Spleen (tissue), 7 donors: ENCODE data around the gene ENDOD1.

ENCODE experiments used
- CTCF ChIP-seq, 11 experiments: fragments of 200-600 bp in 7 of 11; fragments of 450-650 bp in 4 of 11; sonication (generic) in 4 of 11; IDR thresholded peaks in 8 of 11; conservative IDR thresholded peaks in 3 of 11; 1 replicate in 7 of 11; 2 replicates in 4 of 11; pipeline versions ENCODE4 v1.4.0 to v1.8.0; 2016 to 2021; ENCODE audit warnings: antibody characterized with exemption in 11 of 11, inconsistent platforms in 4 of 11, mild to moderate bottlenecking in 1 of 11
- POLR2A ChIP-seq, 3 donors: fragments of 450-650 bp; IDR thresholded peaks; one replicate each; pipeline ENCODE4 v1.5.1; 2017; ENCODE audit warnings: antibody characterized with exemption in 3 of 3, mild to moderate bottlenecking in 1 of 3
- donor health status: DM: no; HTN: no; CAD: no; lungs with moderate emphysema.
- donor health status: DM: no; HTN: no; CAD: no.
- donor health status: DM: no; HTN: no; CAD: no.

DNA sequence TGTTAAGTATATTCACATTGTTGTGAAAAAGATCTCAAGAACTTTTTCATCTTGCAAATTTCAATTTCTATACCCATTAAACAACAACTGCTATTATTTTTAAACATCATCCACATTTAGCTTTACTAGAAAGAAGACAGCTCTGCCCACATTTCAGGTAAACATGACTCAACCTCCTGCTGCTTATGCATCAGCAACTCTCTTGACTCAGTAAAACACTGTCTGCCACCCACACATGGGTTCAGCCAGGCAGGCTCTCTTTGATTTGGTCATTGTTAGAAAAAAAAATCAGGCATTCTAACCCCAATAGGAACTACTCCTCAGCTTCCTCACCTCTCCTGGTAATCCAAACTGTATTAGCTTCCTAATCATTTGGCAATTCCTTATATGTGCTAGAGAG is 5.1 kb upstream of the ENDOD1 start:
- TF ChIP-seq POLR2A (IDR thresholded peaks at IDR 0.05) (no peak), CTCF (IDR thresholded peaks at IDR 0.05 in 8 of 11, conservative IDR thresholded peaks at IDR 0.05 in 3 of 11) (no peak)
